AG04450 (cell line): ENCODE data around the gene KCNK3. TPM values are rescaled to one million over a fixed set of nuclear protein-coding genes. Genes with fewer than 3 reads are reported as not detected.

Experiments
- CTCF ChIA-PET: fragments of 300-600, 350-600 bp; formaldehyde crosslinking; extraction: SDS; loops from one replicate; lab custom pipeline; 2022; ENCODE audit warnings: antibody characterized with exemption, inconsistent platforms; lab: Charles Lee
- POLR2A ChIA-PET: fragments of 350-600 bp; formaldehyde crosslinking; extraction: SDS; loops from one replicate; lab custom pipeline; 2021; ENCODE audit warnings: antibody characterized with exemption, inconsistent platforms; lab: Yijun Ruan, JAX
- DNase-seq: peaks from one replicate; pipeline ENCODE4 v3.0.0-alpha.2; 2011; ENCODE audit warnings: low read depth, low spot score
- H3K27ac ChIP-seq: one replicate; pipeline ENCODE4 v1.5.1; 2012; ENCODE audit warnings: low read depth, low read length, control low read depth
- H3K27me3 ChIP-seq: one replicate; pipeline ENCODE4 v1.6.0; 2012; ENCODE audit warnings: low read length; ENCODE audit not compliant: control insufficient read depth, insufficient read depth
- H3K4me3 ChIP-seq: 2 replicates; pipeline ENCODE4 v1.5.1; 2011; ENCODE audit warnings: mild to moderate bottlenecking, low read depth, low read length, control low read depth
- H3K9me3 ChIP-seq: 2 replicates; pipeline ENCODE4 v1.5.1; 2012; ENCODE audit warnings: low read length; ENCODE audit not compliant: control insufficient read depth, insufficient read depth
- CTCF ChIP-seq: IDR thresholded peaks from 2 replicates; pipeline ENCODE4 v1.5.1; 2011; ENCODE audit warnings: low read depth, low read length, control low read depth, inconsistent platforms
- polyA plus RNA-seq: library from polyadenylated mRNA; depleted of rRNA; stranded (reverse); fragments of >200 nt; gene quantifications from 2 replicates; pipeline ENCODE4 v1.2.3, GENCODE V29; 2011

The KCNK3 gene
- polyA plus RNA-seq, 1 experiment = 0.05 TPM

GRCh38 chr2:26700078-26700477, 7.6 kb downstream of the KCNK3 start:
- ChIA-PET CTCF (no interaction called here), POLR2A (no interaction called here)
- DNase-seq = no peak
- no peak overlapping the region for H3K27ac ChIP-seq
- H3K9me3 ChIP-seq = no peaks in the 10 kb centered on the region
- no peak overlapping the region for H3K4me3 ChIP-seq
- no peak for TF ChIP-seq CTCF
- peaks cover 8% of the 10 kb centered on the region for H3K27me3 ChIP-seq

GRCh38 chr2:26701596-26701995, 9.1 kb downstream of the KCNK3 start:
- ChIA-PET POLR2A (no interaction called here), CTCF (no interaction called here)
- no peak for TF ChIP-seq CTCF
- H3K27ac ChIP-seq = no peak overlapping the region
- H3K9me3 ChIP-seq = no peaks in the 10 kb centered on the region
- peaks cover 8% of the 10 kb centered on the region for H3K27me3 ChIP-seq
- no peak overlapping the region for H3K4me3 ChIP-seq
- no peak for DNase-seq

GRCh38 chr2:26702025-26702424, 9.5 kb downstream of the KCNK3 start:
- no peak for DNase-seq
- ChIA-PET POLR2A (no interaction called here), CTCF (no interaction called here)
- H3K4me3 ChIP-seq = no peak overlapping the region
- no peak for TF ChIP-seq CTCF
- H3K9me3 ChIP-seq = no peaks in the 10 kb centered on the region
- peaks cover 9% of the 10 kb centered on the region for H3K27me3 ChIP-seq
- no peak overlapping the region for H3K27ac ChIP-seq

- Histone ChIP-seq H3K4me3 (no peak overlapping the region), H3K27ac (no peak overlapping the region), H3K27me3 (peaks cover 22% of the 10 kb centered on the region), H3K9me3 (no peaks in the 10 kb centered on the region)
- TF ChIP-seq CTCF = no peak
- no peak for DNase-seq
- ChIA-PET POLR2A (no interaction called here), CTCF (no interaction called here)
Measured at GRCh38 chr2:26704441-26704977, 12.0 kb downstream of the KCNK3 start.

- no peak for DNase-seq
- ChIA-PET POLR2A (no interaction called here), CTCF (no interaction called here)
- Histone ChIP-seq H3K4me3 (no peak overlapping the region), H3K9me3 (no peaks in the 10 kb centered on the region; the same call in 1 of the 2 replicates), H3K27ac (no peak overlapping the region), H3K27me3 (peaks cover 19% of the 10 kb centered on the region)
- TF ChIP-seq CTCF = no peak
Measured at GRCh38 chr2:26705126-26705525, 12.6 kb downstream of the KCNK3 start.
